HG02884 (cell line): ENCODE data around the gene ZFAND3.
"Not testable (repeated sequence)": the region's sequence is repeated elsewhere in the genome, so short reads cannot be mapped to it uniquely, and the experiment has no call there.

ENCODE experiments used
- ATAC-seq: cut with Tn5 transposase; IDR thresholded peaks from one replicate; pipeline ENCODE4 v1.9.1; 2021; ENCODE audit warnings: mild to moderate bottlenecking, moderate library complexity; ENCODE audit not compliant: unreplicated experiment

The ZFAND3 gene

DNA sequence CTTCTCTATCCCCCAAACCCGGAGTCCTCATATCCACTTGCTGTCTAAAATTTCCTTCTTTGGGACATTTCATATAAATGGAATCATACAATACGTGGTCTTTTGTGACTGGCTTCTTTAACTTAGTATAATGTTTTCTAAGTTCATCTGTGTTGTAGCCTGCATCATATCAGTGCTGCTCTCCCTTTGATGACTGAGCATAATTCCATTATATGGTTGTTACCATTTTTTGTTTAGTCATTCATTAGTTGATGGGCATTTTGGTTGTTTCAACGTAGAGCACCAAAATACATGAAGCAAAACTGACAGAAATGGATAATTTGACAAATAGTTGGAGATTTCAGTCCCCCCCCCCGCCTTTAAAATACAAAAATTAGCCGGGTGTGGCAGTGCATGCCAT, 71.5 kb downstream of the ZFAND3 start:
- ATAC-seq = no peak

GRCh38 chr6:37893257-37893656, 73.7 kb downstream of the ZFAND3 start:
- no peak for ATAC-seq

DNA sequence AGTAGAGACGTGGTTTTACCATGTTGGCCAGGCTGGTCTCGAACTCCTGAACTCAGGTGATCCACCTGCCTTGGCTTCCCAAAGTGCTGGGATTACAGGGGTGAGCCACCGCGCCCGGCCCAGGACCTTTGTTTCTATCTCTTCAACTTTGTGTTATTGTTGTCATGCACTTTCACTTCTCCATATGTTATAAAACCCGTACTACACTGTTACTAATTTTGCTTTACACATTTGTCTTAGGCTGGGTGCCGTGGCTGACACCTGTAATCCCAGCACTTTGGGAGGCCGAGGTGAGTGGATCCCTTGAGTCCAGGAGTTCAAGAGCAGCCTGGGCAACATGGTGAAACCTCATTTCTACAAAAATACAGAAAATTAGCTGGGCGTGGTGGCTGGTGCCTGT, 74.2 kb downstream of the ZFAND3 start:
- ATAC-seq = not testable (repeated sequence)

DNA sequence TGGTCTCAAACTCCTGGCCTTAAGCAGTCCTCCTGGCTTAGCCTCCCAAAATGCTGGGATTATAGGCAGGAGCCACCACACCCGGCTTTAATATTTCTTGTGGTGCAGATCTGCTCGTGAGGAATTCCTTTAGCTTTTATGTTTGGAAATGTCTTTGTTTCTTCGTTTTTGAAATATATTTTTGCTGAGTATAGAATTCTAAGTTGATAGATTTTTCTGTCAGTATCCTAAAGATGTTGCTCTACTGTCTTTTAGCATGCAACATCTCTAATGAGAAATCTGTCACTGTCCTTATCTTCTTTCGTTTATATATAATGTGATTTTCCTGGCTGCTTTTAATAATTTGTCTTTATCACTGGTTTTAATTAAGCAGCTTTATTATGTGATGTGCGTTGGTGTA, 75.1 kb downstream of the ZFAND3 start:
- ATAC-seq = no peak

DNA sequence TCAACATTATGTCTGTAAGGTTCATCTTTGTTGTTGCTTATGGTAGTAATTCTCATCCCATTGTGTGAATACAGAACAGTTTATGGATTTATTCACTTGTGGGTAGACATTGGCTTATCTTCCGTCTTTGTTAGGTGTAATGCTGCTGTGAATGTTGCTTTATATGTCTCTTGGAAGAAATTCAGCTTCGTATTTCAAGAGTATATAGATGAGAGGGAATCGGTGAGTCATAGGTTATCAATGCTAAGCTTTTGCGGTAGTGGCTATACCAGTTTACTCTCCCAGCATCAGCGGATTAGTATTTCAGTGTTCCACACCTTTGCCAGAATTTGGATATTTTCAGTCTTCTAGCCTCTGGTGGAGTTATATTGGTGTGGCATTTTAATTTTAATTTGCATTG, 77.8 kb downstream of the ZFAND3 start:
- no peak for ATAC-seq

DNA sequence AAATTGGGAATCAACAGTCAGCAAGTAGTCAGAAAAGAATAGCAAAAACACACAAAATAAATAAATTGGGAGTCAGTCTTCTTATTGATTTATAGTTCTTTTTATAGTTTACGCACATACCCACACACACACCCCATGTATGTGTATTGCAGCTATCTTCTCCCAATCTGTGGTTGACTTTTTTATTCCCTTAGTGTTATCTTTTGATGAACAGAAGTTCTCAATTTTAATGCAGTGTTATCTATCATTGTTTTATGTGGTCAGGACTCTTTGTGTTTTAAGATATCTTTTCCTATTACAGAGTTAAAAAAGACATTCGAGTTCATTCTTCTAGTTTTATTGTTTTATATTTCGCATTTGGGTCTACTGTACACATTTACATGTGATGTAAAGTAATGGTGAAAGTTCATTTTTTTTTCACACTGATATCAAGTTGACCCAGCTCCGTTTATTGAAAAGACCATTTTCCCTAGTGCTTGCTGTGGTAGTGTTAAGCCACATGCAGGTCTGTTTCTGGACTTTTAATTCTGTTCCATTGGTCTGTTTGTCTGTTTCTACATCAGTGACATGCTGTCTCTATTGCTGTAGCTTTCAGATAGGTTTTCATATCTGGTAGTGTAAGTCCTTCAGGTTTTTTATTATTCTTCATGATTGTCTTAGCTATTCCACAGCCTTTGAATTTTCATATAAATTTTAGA, 78.4 kb downstream of the ZFAND3 start:
- no peak for ATAC-seq

DNA sequence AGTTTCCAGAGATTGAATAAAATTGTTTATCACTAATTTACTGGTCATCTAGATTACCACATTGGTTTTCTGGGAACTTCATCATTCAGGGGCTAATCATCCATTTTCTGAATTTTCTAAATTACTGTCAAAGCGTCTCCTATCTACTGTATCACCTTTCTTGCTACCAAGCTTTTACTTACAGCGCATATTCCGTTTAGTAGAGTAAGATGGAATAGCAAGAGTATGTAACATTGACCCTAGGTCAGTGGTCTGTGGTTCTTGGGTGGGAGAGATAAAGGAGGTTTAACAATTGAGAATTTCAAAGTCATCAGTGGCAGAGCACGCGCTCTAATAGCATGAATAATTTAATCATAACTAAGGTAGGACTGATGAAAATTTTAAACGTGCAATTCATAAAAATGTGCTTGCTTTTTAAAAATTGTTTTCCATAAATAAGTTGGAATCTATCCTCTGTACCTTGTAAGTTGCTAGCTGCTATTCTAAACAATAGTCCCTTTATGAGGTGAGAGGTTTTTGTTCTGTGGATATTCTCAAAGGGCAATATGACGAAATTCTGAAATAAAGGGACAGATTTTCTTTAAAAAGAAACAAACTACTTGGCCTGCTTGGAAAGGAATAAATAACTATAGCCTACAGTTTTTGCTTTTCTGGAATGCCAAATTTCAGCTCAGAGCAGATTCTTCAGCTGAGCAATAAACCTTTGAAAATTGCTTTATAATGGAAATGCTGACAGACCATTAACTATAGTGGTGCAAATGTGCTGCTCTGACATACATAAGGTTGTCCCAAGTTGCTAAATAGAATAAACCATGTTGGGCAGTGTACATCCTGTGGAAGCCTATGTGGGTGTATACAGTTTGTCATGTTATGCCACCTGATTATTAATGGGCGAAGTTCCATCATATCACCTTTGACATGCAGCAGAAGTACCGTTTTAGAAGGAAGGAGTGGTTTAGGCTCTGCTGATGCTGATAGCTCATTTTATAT, 84.1 kb downstream of the ZFAND3 start:
- ATAC-seq = no peak

DNA sequence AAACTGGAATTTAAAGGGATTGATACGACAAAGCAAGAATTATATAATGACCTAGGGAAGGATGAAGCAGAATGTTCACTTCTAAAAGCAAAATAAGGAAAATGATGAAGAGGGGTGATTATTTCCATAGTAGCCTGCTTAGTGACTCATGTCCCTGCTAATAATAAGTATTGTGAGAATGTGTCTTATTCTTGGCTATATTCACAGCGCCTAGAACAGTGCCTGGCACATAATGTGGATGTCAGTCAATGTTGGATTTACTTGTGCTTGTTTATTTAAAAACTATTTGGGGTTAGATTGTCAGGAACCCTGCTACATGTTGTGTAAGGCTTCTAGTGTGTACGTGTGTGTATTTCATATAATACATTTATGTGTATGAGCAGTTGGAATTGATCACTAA, 85.1 kb downstream of the ZFAND3 start:
- no peak for ATAC-seq

DNA sequence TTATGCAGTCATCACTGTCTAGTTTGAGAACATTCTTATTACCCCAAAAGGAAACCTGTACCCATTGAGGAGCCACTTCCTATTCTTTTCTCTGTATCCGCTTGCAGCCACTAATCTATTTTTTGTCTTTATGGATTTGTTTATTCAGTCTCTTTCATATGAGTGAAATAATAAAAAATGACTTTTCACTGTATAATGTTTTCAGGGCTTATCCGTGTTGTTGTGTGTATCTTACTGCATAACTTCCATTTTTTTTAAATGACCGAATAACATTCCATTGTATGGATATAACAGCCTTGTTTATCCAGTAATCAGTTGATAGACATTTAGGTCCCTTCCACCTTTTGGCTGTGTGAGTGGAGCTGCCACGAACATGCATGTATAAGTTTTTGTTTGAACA, 86.6 kb downstream of the ZFAND3 start:
- ATAC-seq = no peak

DNA sequence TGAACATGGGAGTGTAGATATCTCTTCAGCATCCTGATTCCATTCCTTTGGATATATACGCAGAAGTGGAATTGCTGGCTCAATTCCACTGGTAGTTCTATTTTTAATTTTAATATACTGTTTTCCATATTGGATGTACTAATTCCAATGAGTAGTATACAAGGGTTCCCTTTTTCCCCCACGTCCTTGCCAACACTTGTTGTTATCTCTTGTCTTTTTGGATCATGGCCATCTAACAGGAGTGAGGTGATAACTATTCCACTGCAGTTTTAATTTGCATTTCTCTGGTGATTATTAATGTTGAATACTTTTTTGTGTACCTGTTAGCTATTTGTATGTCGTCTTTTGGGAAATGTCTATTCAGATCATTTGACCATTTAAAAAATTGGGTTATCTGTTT, 91.5 kb downstream of the ZFAND3 start:
- no peak for ATAC-seq

DNA sequence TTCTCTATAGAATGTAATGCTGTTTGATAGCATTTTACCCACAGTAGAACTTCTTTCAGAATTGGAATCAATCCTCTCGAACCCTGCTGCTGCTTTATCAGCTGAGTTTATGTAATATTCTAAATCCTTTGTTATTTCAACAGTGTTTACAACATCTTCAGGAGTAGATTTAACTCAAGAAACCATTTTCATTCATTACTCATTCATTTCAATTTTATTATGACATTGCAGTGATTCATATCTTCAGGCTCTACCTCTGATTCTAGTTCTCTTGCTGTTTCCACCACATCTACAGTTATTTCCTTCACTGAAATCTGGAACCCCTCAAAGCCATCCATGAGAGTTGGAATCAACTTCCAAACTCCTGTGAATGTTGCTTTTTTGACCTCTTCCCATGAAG, 93.7 kb downstream of the ZFAND3 start:
- ATAC-seq = no peak

GRCh38 chr6:37915463-37915862, 95.9 kb downstream of the ZFAND3 start:
- no peak for ATAC-seq

DNA sequence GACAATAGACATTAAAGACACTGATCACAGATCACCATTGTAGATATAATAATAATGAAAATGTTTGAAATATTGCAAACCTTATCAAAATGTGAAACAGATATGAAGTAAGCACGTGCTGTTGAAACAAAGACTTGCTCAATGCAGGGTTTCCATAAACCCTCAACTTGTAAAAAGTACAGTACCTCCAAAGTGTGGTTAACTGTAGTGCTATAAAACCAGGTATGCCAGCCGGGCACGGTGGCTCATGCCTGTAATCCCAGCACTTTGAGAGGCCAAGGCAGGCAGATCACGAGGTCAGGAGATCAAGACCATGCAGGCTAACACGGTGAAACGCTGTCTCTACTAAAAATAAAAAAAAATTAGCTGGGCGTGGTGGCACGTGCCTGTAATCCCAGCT, 96.6 kb downstream of the ZFAND3 start:
- no peak for ATAC-seq

- no peak for ATAC-seq
These were observed 97.1 kb downstream of the ZFAND3 start for GRCh38 chr6:37916675-37917074.

DNA sequence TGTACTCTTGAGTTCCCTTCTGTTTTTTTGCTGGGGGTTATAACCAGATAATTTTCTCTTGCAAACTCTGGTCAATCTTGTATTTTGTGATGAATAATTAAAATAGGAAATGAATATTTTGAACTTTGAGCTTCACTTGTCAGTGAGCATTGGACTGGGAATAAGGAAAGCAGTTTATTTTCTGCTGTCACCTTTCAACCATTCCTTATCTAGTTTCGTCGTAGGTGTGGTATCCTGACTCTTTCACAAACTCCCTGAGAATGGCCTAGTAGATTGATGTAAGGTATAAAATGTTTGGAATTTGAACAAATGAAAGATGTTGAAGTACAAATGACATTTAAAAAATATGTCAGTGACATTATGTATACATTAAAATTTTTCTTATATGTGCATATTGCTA, 98.0 kb downstream of the ZFAND3 start:
- ATAC-seq = no peak

GRCh38 chr6:37919417-37920157, 100.1 kb downstream of the ZFAND3 start:
- ATAC-seq = no peak

- no peak for ATAC-seq
These were observed 101.1 kb downstream of the ZFAND3 start for GRCh38 chr6:37920667-37921066.

- ATAC-seq = no peak
These were observed 103.0 kb downstream of the ZFAND3 start for GRCh38 chr6:37922563-37922962.

DNA sequence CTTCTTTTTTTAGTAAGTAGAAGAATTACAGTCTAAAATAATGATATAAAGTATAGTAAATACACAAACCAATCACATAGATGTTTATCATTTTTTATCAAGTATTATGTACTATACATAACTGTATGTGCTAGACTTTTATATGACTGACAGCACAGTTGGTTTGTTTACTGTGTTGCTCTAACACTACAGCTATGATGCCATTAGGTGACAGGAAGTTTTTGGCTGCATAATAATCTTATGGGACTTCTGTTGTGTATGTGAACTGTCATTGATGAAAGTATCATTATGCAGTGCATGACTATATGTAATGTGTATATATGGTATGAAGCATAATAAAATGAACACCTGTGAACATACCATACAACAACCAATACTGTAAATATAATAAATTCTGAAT, 104.0 kb downstream of the ZFAND3 start:
- ATAC-seq = no peak

DNA sequence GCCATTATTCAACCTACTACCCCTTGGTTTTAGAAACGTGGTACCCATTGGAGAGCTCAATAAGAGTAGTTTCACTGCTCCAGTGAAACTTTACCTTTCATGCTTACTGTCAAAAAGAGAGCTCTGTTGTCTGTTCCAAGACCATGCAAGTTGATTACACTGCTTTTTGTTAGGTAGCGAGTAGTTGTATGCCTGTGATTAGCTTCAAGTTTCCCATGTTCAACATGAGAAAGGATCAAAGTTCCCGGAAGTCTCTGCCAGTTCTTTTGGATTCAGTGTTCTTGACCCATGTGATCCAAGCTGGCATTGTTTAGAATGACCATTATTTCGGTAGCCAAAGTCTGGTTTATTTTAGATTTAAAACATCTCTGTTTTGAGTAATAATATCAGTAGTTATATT, 107.1 kb downstream of the ZFAND3 start:
- no peak for ATAC-seq

DNA sequence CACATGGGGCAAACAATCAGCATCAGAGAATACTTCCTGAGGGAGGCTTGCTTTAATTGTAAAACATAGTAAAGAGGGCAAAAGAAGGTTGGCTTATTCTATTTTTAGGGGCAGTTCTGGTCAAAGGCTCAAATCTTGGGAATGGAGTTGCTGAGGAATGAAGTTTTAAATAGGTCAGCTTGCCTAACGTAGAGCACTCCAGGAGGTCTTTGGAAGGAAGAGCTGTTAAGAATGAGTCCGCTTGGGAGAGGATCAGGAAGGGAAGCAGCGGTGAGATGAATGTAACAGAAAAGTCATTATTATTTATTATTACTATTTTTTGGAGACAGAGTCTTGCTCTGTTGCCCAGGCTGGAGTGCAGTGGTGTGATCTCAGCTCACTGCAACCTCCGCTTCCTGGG, 108.7 kb downstream of the ZFAND3 start:
- no peak for ATAC-seq
